GM21576 (cell line): ENCODE data around the gene CSNK1G1.
"Not testable (repeated sequence)": the region's sequence is repeated elsewhere in the genome, so short reads cannot be mapped to it uniquely, and the experiment has no call there.

Source experiments
- ATAC-seq: cut with Tn5 transposase; IDR thresholded peaks from one replicate; pipeline ENCODE4 v1.9.1; 2021; ENCODE audit warnings: mild to moderate bottlenecking, moderate library complexity; ENCODE audit not compliant: unreplicated experiment

Gene CSNK1G1

GRCh38 chr15:64288999-64289398, 67.0 kb downstream of the CSNK1G1 start:
- ATAC-seq: no peak

DNA sequence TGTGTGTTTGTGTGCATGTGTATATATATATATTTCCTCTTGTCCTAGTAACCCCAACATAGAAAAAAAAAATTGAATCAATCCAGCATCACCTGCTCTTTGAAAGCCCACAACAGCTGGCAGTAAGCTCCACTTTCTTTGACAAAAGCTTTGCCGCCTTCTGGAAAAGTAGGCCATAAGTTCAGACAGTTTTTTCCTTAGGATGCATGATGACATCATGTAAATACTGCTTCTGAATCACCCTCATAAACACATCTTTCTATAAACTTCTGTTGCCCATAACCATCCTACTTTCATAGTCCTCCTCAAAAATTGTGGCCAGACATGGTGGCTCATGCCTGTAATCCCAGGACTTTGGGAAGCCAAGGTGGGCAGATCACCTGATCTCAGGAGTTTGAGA, 67.4 kb downstream of the CSNK1G1 start:
- no peak for ATAC-seq

GRCh38 chr15:64287953-64288352, 68.0 kb downstream of the CSNK1G1 start:
- ATAC-seq: no peak

GRCh38 chr15:64286473-64286872, 69.5 kb downstream of the CSNK1G1 start:
- ATAC-seq: no peak

DNA sequence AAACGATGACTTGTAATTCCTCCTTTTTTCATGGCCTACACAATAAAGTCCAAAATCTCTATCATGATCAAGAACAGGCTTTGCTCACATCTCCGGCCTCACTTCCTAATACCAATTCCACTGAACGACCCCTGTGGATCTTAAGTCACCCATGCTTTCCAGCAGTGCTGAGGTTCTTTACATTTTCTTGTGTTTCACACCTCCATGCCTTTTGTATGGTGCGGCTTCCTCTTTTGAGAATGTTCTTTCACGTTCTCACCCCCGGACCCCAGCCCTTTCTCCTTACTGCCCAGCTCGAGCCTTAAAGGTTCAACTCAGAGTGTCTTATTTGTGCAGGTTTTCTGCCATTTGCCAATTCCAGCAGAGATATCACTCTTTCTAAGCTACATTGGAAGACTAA, 70.1 kb downstream of the CSNK1G1 start:
- no peak for ATAC-seq

DNA sequence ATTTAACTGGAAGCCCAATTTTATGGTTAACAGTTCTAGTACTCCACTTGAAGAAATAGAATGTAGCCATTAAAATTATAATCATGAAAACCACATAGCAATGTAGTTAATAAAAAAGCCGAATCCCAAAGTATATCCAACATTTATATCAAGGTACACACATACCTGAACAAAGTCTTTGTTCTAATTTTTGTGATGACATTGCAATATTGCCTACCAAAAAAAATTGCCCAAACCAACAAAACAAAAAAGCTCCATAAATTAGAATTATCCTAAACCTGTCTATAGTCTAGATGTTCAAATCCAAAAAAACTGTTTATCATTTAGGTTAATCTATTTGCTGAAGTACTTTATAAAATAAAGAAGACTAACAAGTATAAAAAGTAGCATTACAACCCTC, 70.8 kb downstream of the CSNK1G1 start:
- ATAC-seq: no peak

DNA sequence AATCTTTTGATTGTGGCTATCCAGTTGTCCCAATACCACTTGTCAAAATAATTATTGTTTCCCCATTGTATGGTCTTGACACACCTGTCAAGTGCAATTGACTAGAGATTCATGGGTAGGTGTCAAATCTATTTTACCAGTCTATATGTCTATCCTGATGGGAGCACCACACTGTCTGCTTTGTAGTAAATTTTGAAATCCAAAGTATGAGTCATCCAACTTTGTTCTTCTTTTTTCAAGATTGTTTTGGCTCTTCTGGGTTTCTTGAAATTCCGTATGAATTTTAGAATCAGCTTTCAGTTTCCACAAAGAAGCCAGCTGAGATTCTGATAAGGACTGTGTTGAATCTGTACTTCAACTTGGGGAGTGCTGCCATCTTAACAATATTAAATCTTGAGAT, 71.9 kb downstream of the CSNK1G1 start:
- ATAC-seq: no peak

GRCh38 chr15:64282701-64283100, 73.3 kb downstream of the CSNK1G1 start:
- ATAC-seq: no peak

- no peak for ATAC-seq
Observed at GRCh38 chr15:64279131-64279530, 76.8 kb downstream of the CSNK1G1 start.

DNA sequence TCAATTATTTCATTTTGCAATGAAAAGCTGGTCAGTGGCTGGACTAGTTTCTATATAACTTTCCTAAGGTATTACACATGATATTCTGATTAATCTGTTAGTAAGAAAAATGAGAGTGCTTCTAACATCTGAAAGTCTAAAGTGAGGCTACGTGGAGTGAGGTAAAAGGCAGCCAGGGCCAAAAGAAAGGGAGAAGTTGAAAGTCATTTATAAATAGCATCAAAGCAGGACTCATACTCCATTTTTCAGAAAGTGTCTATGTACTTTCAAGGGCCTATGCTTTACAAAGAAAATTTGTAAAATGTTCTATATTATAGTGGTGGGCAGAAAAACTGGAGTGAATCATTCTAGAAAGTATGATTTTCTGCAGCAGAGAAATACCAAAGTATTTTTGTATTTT, 80.0 kb downstream of the CSNK1G1 start:
- no peak for ATAC-seq

DNA sequence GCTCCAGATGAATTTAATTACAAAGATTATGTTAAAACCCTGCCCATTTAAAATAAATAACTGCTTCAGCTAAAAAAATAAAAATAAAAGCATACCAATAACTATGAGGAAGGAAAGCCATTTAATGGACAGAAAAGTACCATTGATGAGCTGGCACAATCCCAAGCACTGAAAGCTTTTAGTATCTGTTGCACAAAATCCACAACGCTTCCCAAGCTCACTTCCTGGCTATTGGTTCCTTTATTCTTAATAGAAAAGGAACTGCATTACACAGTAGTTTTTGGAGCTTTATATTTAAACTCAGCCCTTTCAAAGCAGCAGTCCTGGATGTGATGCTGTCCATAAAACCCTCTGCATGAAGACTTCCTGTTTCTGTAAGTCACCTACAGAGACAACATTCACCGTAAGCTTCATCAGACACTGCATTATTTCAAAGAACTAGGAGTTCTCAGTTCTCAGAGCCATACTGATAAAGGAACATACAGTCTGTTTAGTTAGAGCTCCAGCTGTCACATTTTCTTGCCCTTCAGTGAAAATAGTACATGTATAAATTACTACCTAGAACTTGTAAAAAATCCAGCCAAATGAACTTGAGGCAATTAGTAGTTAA, 81.5 kb downstream of the CSNK1G1 start:
- no peak for ATAC-seq

DNA sequence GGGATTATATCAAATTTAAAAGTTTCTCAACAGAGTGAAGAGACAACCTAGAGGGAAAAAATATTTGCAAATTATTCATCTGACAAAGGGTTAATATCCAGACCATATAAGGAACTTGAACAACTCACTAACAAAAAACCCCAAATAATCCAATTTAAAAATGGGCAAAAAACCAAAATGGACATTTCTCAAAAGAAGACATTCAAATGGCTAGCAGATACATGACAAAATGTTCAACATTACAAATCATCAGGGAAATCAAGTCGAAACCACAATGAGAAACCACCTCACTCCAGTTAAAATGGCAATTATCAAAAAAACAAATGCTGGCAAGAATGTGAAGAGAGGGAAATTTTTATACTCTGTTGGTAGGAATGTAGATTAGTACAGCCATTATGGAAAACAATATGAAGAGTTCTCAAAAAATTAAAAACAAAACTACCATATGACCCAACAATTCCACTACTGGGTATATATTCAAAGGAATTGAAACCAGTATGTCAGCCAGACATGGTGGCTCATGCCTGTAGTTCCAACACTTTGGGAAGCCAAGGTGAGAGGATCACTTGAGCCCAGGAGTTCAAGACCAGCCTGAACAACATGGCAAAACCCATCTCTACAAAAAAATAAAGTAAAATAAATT, 88.5 kb downstream of the CSNK1G1 start:
- no peak for ATAC-seq

GRCh38 chr15:64265188-64265587, 90.8 kb downstream of the CSNK1G1 start:
- not testable (repeated sequence) for ATAC-seq

- no peak for ATAC-seq
Observed at GRCh38 chr15:64264502-64264901, 91.5 kb downstream of the CSNK1G1 start.

DNA sequence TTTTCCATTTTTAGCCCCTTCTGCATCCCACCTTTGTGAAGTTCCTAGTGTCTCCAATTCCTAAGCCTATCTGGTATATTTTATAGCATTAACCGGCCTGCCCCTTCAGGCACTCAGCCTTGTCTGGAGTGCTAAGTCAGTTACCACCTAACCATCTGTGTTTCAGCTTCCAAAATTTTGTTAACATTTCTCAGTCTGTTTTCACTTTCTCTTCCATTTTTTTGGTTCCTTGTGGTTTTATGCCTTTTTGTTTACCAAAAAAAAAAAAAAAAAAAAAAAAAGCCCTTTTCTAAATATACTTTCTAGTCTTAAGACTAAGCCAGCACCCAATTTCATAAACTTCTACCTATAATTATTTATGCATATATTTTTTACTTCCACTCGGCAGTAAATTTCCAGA, 92.4 kb downstream of the CSNK1G1 start:
- no peak for ATAC-seq

DNA sequence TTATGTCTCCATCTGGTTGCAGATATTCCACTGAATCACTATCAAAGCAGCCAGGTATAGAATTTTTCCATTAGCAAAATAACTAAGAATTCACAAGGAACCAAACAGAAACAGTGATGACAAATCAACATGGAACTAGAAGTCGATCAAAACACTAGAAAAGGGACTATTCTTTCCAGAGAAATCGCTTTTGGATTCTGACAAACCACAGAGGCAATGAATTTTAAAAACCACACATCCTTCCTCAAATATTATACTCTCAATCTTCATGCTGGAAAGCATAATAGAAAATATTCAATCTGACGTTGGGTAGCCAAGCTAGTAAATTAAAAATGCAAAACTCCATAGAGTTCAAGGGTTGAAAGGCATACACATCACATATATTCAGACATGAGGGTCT, 99.9 kb downstream of the CSNK1G1 start:
- ATAC-seq: no peak

GRCh38 chr15:64251658-64252057, 104.3 kb downstream of the CSNK1G1 start:
- no peak for ATAC-seq

DNA sequence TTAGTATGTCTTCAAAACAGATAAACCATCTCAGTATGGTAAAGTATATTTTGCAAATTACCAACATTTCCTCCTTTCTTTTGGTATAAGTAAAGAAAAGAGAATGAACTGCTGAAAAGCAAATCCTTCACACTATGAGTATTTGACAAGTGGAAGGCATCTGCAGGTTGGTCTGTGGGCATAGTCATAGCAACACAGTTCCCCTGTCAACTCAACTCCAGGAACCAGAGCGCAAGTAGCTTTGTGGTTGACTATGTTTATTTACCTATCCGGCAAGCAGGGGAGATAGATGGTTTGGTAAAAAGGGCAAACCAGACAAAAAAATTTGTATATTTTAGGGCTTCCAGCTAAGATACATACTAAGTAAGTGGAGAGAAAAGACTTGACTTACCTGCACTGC, 104.9 kb downstream of the CSNK1G1 start:
- no peak for ATAC-seq

DNA sequence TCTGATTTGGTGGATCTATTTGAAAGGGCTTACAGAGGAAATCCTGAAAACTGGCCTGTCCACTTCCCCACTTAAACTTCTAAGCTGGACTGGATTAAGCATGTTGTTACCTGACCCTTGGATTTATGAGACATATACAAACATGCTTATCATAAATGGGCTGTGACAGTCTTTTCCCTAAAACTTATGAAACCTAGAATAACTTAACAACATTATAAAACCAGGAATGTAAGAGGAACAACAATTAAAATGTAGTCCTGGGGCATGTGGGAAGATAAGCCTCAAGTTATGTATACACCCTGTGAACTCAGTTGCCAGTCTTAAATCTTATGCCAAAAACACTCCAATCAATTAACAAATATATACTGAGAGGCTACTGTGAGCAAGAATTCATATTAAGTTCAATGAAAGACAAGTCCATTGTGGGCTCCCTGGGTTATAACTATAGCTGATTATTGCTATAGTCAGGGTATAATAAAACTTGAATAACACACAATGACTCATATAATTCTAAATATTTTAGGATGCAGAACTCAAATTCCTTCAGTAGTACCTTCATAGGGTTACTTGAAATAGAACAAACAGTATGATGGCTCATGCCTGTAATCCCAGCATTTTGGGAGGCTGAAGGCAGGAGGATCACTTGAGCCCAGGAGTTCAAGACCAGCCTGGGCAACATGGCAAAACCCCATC, 105.9 kb downstream of the CSNK1G1 start:
- ATAC-seq: no peak

- ATAC-seq: no peak
Observed at GRCh38 chr15:64249406-64249805, 106.6 kb downstream of the CSNK1G1 start.

- ATAC-seq: no peak
Observed at GRCh38 chr15:64247906-64248541, 107.9 kb downstream of the CSNK1G1 start.

DNA sequence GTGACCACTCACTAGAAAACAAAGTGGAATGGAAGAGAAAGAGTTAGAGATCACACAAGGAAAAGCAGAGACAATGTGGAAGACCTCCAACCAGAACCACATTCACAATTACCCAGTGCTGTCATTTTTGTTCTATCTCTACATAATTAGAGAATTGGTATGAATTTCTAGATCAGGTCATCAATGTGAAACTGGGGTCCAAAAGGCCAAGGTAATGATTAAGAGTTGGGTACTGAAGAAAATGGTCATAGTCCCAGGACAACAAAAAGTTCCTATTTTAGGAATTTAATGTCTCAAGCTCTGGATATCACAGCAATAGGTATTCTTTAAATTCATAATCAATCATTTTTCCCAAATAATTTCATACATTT, 108.5 kb downstream of the CSNK1G1 start:
- no peak for ATAC-seq
